CD4-positive, alpha-beta T cell treated with Interleukin-4 for 4 hours (primary cell): ENCODE results near the gene GPC5.
"Not testable (repeated sequence)": the region's sequence is repeated elsewhere in the genome, so short reads cannot be mapped to it uniquely, and the experiment has no call there.

Experiments used
- DNase-seq: peaks from one replicate; pipeline ENCODE4 v3.0.0-alpha.2; 2020

GPC5 gene

GRCh38 chr13:92221916-92222315 is 823.5 kb downstream of the GPC5 start:
- no peak for DNase-seq

DNA sequence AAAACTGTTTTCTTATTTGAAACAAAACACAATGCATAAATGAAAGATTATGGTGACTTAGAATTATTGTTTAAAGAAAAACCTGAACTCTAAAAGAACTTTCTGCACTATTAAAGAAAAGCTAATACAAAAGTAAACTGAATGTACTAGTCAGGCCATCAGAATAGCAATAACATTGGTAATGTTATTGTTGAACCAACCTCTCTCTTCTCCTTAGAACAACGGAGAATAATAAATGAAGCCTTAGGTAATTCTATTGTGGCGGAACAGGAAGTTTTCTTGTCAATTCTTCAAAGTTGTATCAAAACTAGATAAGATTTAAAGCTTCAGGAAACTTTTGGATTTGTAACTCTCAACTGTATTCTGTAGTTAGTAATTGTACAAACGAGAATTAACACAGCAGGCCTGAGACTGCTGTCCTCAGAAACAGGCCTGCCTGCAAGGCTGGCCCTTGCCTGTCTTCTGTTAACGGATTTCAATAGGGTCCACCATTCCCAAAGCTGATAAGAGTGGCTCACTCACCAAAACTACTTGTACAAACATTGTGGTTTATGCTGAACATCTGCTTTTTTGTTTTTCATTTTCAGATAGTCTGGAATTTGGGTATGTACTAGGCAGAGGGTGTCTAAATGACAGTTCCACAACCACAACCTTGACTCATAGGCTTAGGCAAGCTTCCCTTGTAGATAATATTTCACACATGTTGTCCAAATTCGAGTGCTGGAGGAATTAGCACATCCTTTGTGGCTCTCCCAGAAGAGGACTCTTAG is 825.8 kb downstream of the GPC5 start:
- DNase-seq: no peak

DNA sequence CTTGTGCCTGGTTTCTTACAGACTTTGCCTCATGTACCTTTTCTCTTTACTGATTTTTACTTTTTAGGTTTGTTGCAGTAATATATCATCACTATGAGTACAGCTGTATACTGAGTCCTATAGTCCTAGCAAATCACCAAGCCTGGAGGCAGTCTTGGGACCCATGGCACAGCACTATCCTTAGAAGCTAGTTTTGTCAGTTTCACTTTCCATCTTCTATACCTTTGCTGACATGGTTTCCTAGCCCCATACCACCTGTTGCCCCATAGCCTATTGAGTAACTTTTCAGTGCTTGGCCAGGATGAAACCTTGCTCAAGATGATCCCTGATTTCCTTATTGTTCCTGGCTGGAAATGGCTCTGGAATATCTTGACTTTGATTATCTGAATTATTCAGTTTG is 826.4 kb downstream of the GPC5 start:
- DNase-seq: no peak

DNA sequence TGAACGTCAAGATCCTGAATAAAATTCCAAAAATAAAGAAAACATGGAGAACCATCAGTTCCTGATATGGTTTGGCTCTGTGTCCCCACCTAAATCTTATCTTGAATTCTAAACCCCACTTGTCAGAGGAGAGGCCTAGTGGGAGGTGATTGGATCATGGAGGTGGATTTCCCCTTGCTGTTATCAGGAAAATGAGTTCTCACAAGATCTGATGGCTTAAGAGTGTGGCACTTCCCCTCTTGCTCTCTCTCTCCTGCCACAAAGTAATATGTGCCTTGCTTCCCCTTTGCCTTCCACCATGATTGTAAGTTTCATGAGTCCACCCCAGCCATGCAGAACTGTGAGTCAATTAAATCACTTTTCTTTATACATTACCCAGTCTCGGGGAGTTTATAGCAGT is 827.4 kb downstream of the GPC5 start:
- no peak for DNase-seq

DNA sequence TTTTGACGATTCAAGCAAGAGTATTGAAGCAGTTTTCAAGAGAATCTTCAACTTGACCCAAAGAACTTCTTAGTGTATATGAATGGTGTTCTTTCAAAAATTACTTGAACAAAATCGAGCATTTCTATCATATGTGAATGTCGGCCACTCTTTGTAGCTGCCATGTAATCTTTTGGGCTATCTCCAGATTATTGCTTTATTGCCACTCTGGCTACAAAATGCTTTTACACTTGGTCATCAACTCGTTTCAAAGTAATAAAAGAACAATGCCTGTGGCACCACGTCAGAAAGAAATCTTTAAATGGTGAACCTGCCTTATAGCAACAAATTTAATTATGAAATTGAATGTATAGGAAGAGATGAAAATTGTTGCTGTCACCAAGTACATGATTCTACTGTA is 834.5 kb downstream of the GPC5 start:
- DNase-seq: no peak

DNA sequence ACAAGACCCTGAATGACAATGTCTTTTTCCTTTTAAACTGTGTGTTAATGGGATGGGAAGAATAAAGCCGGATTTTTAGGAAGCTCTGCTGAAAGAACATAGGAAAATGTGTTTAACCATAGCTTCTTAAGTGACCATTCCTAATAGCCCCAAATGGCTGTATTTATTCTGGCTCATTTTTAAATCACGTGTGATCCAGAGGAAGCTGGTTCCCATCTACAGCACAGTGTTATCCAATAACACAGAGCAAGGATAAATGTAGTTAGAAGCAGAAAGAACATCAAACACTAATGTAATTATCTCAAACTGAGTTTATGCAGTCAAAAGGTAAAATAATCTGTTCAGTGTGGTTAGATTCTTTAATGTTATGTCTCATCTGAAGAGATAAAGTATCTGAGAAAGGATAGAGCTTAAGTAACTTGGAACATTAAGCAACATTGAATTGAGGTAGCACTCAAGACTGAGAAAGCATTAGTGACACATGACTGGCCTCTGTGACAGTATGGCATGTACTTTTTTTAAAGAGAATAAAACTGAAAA is 853.3 kb downstream of the GPC5 start:
- DNase-seq: no peak

DNA sequence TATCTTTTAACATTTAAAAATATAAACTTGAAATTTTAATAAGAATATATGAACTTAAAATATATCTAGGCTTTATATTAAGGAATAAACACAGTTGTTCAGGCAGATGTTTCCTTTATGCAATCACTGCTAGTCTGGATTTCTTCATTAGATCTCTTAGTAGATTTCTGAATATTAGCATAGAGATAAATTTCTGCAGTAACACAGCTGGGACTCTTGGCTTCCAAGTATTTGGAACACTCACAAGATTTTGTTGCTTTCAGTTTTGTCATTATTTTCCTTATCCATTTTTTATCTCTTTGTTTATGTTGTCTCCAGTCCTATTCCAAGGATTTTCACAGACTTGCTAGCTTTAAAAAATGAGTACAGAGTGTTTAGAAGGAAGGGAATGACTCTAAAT is 857.1 kb downstream of the GPC5 start:
- DNase-seq: no peak

GRCh38 chr13:92256211-92256610 is 857.8 kb downstream of the GPC5 start:
- DNase-seq: no peak

DNA sequence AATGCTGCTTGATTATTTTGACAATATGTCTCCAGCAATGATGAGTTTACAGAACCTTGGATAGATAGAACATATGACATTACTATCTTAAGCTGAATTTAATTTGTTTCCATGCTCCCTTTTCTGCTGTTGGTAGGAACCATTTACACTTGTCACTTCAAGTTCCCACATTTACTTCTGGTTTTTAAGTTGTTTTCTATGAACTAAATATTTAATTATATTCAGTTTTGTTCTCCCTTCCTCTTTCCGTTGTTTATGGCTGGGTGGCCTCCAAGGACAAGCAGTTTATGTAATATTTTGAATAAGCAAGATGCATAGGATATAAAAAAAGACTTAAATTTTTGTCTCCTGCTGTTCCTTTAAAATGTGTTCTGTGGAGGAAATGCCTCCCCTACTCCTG is 860.6 kb downstream of the GPC5 start:
- no peak for DNase-seq

- no peak for DNase-seq
Measured at GRCh38 chr13:92259523-92259922, 861.1 kb downstream of the GPC5 start.

GRCh38 chr13:92260363-92260762 is 861.9 kb downstream of the GPC5 start:
- DNase-seq: no peak

DNA sequence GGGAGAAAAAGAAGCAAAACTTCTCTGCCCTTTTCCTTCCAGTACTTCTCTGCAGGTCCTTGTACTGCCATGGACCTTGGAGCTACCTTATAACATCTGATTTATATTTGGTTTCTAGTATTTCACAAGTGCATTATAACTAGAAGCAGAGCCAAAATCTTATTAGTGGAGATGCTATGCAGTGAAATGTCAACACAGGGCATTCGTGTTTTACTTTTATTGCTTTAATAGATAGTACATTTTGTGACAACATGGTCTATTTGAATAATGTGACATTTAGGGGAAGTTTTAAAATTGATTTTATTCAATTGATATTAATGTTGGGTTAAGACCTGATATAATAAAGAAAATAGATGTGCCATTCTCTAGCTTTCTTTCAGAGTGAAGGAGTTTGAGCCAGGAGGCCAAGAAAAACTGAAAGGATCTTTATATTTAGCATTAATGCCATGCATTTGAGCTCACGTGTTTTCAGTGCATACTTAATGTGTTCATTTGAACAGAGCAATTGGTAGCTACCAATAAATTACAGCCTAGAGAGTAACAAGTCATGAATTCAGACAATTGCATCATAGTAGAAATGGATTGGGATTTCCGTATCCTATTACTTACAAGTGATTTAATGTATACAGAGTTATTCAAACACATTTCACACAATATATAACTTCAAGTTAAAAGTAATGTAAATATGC is 863.8 kb downstream of the GPC5 start:
- no peak for DNase-seq

GRCh38 chr13:92265408-92265807 is 867.0 kb downstream of the GPC5 start:
- no peak for DNase-seq

DNA sequence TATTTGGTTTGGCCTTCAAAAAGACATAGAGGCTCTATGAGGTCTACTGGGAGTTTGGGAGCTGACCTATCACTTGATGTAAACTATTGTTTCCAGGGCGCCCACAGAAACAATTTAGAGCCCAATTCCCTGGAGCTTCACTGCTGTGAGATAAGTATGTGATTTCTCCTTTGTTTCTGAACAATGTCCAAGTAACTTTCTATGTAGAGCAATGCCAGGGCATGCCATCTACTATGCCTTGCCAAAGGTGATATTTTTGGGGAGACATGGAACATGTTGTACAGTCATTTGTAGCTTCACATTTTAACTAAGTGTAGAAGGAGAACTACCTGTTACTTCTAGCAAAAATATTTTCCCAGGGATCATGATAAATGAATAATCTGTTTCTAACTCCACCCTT is 872.6 kb downstream of the GPC5 start:
- no peak for DNase-seq

- no peak for DNase-seq
Measured at GRCh38 chr13:92272177-92272576, 873.8 kb downstream of the GPC5 start.

GRCh38 chr13:92280986-92281385 is 882.6 kb downstream of the GPC5 start:
- not testable (repeated sequence) for DNase-seq

GRCh38 chr13:92290718-92291307 is 892.4 kb downstream of the GPC5 start:
- DNase-seq: not testable (repeated sequence)

- not testable (repeated sequence) for DNase-seq
Measured at GRCh38 chr13:92294533-92294932, 896.1 kb downstream of the GPC5 start.

GRCh38 chr13:92296154-92296671 is 897.8 kb downstream of the GPC5 start:
- DNase-seq: not testable (repeated sequence)

DNA sequence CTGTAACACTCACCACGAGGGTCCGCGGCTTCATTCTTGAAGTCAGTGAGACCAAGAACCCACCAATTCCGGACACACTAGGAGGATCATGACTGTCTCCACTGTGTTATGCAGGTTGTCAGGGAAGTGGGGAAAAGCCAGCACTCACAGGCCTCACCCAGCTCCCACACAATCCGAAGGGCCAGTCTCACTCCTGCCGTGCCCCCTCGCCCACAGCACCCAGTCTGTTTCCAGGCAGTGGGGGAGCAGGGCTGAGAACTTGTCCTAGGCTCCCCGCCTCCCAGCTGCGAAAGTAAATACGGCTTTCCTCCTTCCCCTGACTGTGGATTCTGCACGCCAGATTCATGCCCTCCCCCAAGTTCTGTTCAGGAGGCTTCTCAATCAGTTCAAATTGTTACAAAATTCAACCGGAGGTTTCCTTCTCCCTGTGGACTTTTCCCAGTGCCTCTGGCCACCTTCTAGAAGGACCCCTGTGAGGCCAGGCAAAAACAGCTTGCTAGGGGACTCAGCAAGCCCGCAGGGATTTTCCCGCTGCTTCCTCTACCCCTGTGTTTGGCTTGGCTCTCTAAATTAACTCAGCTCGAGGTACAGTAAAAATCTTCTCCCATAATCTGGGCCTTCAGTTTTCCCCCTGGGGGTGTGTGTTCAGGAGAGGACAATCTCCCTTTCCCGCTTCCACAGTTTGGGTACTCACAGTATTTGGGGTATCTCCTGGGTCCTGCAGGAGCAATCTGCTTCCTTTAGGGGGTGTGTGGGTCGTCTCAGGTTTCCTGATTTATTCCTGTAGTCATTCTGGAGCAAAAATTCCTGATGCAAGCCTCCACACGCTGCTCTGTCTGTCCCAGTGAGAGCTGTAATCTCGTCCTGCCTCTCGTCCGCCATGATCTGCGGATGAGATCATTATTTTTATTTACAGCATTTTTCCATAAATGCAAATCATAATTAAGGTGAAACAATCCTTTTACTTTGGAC is 899.8 kb downstream of the GPC5 start:
- DNase-seq: no peak

- DNase-seq: no peak
Measured at GRCh38 chr13:92300651-92301050, 902.2 kb downstream of the GPC5 start.

DNA sequence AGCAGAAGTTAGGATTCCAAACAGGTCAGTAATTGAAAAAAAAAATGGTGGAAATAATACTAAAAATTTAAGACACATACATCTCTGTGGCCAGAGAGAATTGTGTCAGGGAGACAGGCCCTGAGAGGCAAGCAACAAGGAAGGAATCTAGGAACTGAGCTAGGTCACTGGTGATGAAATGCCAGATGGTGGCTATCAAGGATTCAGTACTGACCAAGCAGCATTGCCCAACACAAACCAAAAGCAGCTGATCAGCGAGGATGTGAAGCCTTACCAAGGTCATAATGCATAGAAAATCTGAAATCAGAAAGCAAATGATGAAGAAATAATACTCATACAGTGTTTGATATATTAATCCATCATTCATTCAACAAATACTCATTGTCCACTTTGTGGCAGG is 905.0 kb downstream of the GPC5 start:
- no peak for DNase-seq
